CD4-positive, CD25-positive, alpha-beta regulatory T cell (primary cell): ENCODE results near the gene NATD1. TPM values are rescaled to one million over a fixed set of nuclear protein-coding genes. Genes with fewer than 3 reads are reported as not detected.

Experiments used
- ATAC-seq, 2 donors: fragments of 150-1000 bp; cut with Tn5 transposase; one replicate each; pipeline ENCODE4 v1.10.0; 2021; ENCODE audit warnings: low read depth in 2 of 2, moderate number of reproducible peaks in 2 of 2, moderate library complexity in 1 of 2
- DNase-seq, 3 donors: peaks; one replicate each; pipeline versions ENCODE4 v3.0.0 to v3.0.0-alpha.2; 2012 to 2022; ENCODE audit warnings: mixed read lengths in 1 of 3
- H3K27ac ChIP-seq: one replicate; pipeline ENCODE4 v1.7.0; 2013; ENCODE audit warnings: mild to moderate bottlenecking, low read length; ENCODE audit not compliant: insufficient read depth, poor library complexity, severe bottlenecking
- H3K27me3 ChIP-seq: one replicate; pipeline ENCODE4 v1.7.0; 2013; ENCODE audit warnings: low read length; ENCODE audit not compliant: control insufficient read depth, insufficient read depth
- H3K36me3 ChIP-seq: one replicate; pipeline ENCODE4 v1.7.0; 2013; ENCODE audit warnings: mild to moderate bottlenecking, low read length, moderate library complexity; ENCODE audit not compliant: control insufficient read depth, insufficient read depth
- H3K4me1 ChIP-seq: 2 replicates; pipeline ENCODE4 v1.7.0; 2013; ENCODE audit warnings: mild to moderate bottlenecking, low read length; ENCODE audit not compliant: insufficient read depth, control insufficient read depth, poor library complexity, severe bottlenecking
- H3K4me3 ChIP-seq: one replicate; pipeline ENCODE4 v1.7.0; 2013; ENCODE audit warnings: low read depth, mild to moderate bottlenecking, low read length, moderate library complexity
- H3K9me3 ChIP-seq, 2 experiments: 1 replicate in 1 of 2; 2 replicates in 1 of 2; pipeline ENCODE4 v1.7.0; 2013; ENCODE audit warnings: low read length in 2 of 2, mild to moderate bottlenecking in 1 of 2, moderate library complexity in 1 of 2; ENCODE audit not compliant: control insufficient read depth in 2 of 2
- H3K27ac Mint-ChIP-seq, 3 donors: one replicate each; pipeline ENCODE4 v1.8.0; 2020 to 2022; ENCODE audit warnings: mild to moderate bottlenecking in 3 of 3, mixed read lengths in 3 of 3, moderate library complexity in 2 of 3
- H3K27me3 Mint-ChIP-seq: one replicate; pipeline ENCODE4 v1.8.0; 2022; ENCODE audit warnings: mild to moderate bottlenecking, mixed read lengths
- H3K36me3 Mint-ChIP-seq: one replicate; pipeline ENCODE4 v1.8.0; 2020; ENCODE audit warnings: mixed read lengths
- H3K4me1 Mint-ChIP-seq, 4 donors: one replicate each; pipeline ENCODE4 v1.8.0; 2020 to 2022; ENCODE audit warnings: mixed read lengths in 4 of 4, mild to moderate bottlenecking in 1 of 4
- H3K4me3 Mint-ChIP-seq, 4 donors: one replicate each; pipeline ENCODE4 v1.8.0; 2020 to 2022; ENCODE audit warnings: mild to moderate bottlenecking in 4 of 4, mixed read lengths in 4 of 4, moderate library complexity in 3 of 4
- H3K9me3 Mint-ChIP-seq, 7 donors: one replicate each; pipeline ENCODE4 v1.8.0; 2020 to 2022; ENCODE audit warnings: mixed read lengths in 7 of 7, mild to moderate bottlenecking in 3 of 7, moderate library complexity in 2 of 7
- polyA plus RNA-seq, 4 donors: library from polyadenylated mRNA; unstranded; fragments of 300-500 nt; fragmentation: Illumina TruSeq; gene quantifications; one replicate each; pipeline ENCODE4 v1.2.3, GENCODE V29; 2021
- total RNA-seq: library from RNA; stranded (reverse); gene quantifications from one replicate; pipeline ENCODE4 v1.2.3, GENCODE V29; 2022

The NATD1 gene
- total and polyA plus RNA-seq, 5 donors from 2014 or later: 2.8 to 12.7 (median 2.9) TPM

- H3K4me1 ChIP-seq: peaks cover 43% of the 10 kb centered on the region
- no peak for ATAC-seq
- H3K36me3 ChIP-seq: no peaks in the 10 kb centered on the region
- Mint-ChIP-seq H3K27me3 (no peaks in the 10 kb centered on the region), H3K4me3 (peak overlapping the region; percentile 66 to 96 (median 90)), H3K9me3 (no peaks in the 10 kb centered on the region), H3K36me3 (no peaks in the 10 kb centered on the region), H3K27ac (peak overlapping the region; percentile 75 to 92 (median 89)), H3K4me1 (peaks cover 9 to 52% (median 31%) of the 10 kb centered on the region in 4 donors)
- peak overlapping the region; percentile 71 for H3K4me3 ChIP-seq
- peak overlapping the region; percentile 89 for H3K27ac ChIP-seq
- no peaks in the 10 kb centered on the region for H3K9me3 ChIP-seq
- H3K27me3 ChIP-seq: no peaks in the 10 kb centered on the region
- DNase-seq: no peak
These were observed 23.0 kb upstream of the NATD1 start for GRCh38 chr17:21276264-21276588.

- H3K36me3 ChIP-seq: no peaks in the 10 kb centered on the region
- no peaks in the 10 kb centered on the region for H3K9me3 ChIP-seq
- Mint-ChIP-seq H3K4me1 (peaks cover 9 to 50% (median 31%) of the 10 kb centered on the region in 4 donors), H3K9me3 (no peaks in the 10 kb centered on the region), H3K4me3 (peak overlapping the region; percentile 66 to 96 (median 90)), H3K27ac (peak overlapping the region; percentile 75 to 89 (median 85)), H3K36me3 (no peaks in the 10 kb centered on the region), H3K27me3 (no peaks in the 10 kb centered on the region)
- no peaks in the 10 kb centered on the region for H3K27me3 ChIP-seq
- H3K27ac ChIP-seq: peak overlapping the region; percentile 89
- peak overlapping the region; percentile 51 for H3K4me3 ChIP-seq
- ATAC-seq (peak; percentile 83 to 85), DNase-seq (peak; percentile 86 to 92 (median 91))
- peaks cover 43% of the 10 kb centered on the region for H3K4me1 ChIP-seq
These were observed 22.5 kb upstream of the NATD1 start for GRCh38 chr17:21275579-21276263.

GRCh38 chr17:21275047-21275578 lies 21.9 kb upstream of the NATD1 start:
- Histone ChIP-seq H3K27me3 (no peaks in the 10 kb centered on the region), H3K27ac (peak overlapping the region; percentile 89), H3K36me3 (no peaks in the 10 kb centered on the region), H3K4me1 (peaks cover 39% of the 10 kb centered on the region), H3K9me3 (no peaks in the 10 kb centered on the region), H3K4me3 (peak overlapping the region; percentile 19)
- peak overlapping the region in 1 of 3 donors; percentile 42 for H3K27ac Mint-ChIP-seq
- H3K36me3 Mint-ChIP-seq: no peaks in the 10 kb centered on the region
- DNase-seq: no peak
- H3K9me3 Mint-ChIP-seq: no peaks in the 10 kb centered on the region
- no peaks in the 10 kb centered on the region for H3K27me3 Mint-ChIP-seq
- peaks cover 9 to 44% (median 27%) of the 10 kb centered on the region in 4 donors for H3K4me1 Mint-ChIP-seq
- ATAC-seq: peak in 1 of 2 donors; percentile 1
- peak overlapping the region; percentile 66 to 96 (median 90) for H3K4me3 Mint-ChIP-seq

- H3K4me1 ChIP-seq: peaks cover 31% of the 10 kb centered on the region
- peak overlapping the region in 1 of 4 donors; percentile 66 for H3K4me3 Mint-ChIP-seq
- H3K27me3 Mint-ChIP-seq: no peaks in the 10 kb centered on the region
- no peaks in the 10 kb centered on the region for H3K27me3 ChIP-seq
- H3K4me3 ChIP-seq: no peak overlapping the region
- H3K36me3 ChIP-seq: no peaks in the 10 kb centered on the region
- H3K4me1 Mint-ChIP-seq: peaks cover under 1 to 39% (median 24%) of the 10 kb centered on the region in 4 donors
- H3K9me3 Mint-ChIP-seq: no peaks in the 10 kb centered on the region
- peak overlapping the region in 1 of 3 donors; percentile 43 for H3K27ac Mint-ChIP-seq
- ATAC-seq: no peak
- no peak overlapping the region for H3K27ac ChIP-seq
- no peaks in the 10 kb centered on the region for H3K36me3 Mint-ChIP-seq
- no peaks in the 10 kb centered on the region for H3K9me3 ChIP-seq
- no peak for DNase-seq
These were observed 19.9 kb upstream of the NATD1 start for GRCh38 chr17:21272881-21273792.

GRCh38 chr17:21272250-21272649 lies 19.0 kb upstream of the NATD1 start:
- ATAC-seq (no peak), DNase-seq (no peak)

GRCh38 chr17:21271454-21272183 lies 18.4 kb upstream of the NATD1 start:
- Histone ChIP-seq H3K27me3 (no peaks in the 10 kb centered on the region), H3K9me3 (no peaks in the 10 kb centered on the region), H3K4me1 (peaks cover 33% of the 10 kb centered on the region), H3K27ac (no peak overlapping the region), H3K4me3 (no peak overlapping the region), H3K36me3 (no peaks in the 10 kb centered on the region)
- Mint-ChIP-seq H3K4me3 (no peak overlapping the region), H3K9me3 (no peaks in the 10 kb centered on the region), H3K36me3 (no peaks in the 10 kb centered on the region), H3K27me3 (no peaks in the 10 kb centered on the region), H3K4me1 (peaks cover 3 to 37% (median 25%) of the 10 kb centered on the region in 4 donors), H3K27ac (peak overlapping the region in 1 of 3 donors; percentile 66)
- DNase-seq (no peak), ATAC-seq (no peak)

More at GRCh38 chr17:21272250-21272649, 19.0 kb upstream of the NATD1 start:
- H3K9me3 ChIP-seq: no peaks in the 10 kb centered on the region
- peaks cover 1 to 40% (median 22%) of the 10 kb centered on the region in 4 donors for H3K4me1 Mint-ChIP-seq
- no peaks in the 10 kb centered on the region for H3K36me3 Mint-ChIP-seq
- H3K27me3 Mint-ChIP-seq: no peaks in the 10 kb centered on the region
- no peaks in the 10 kb centered on the region for H3K27me3 ChIP-seq
- H3K27ac ChIP-seq: no peak overlapping the region
- no peak overlapping the region for H3K27ac Mint-ChIP-seq
- H3K4me3 ChIP-seq: no peak overlapping the region
- no peaks in the 10 kb centered on the region for H3K9me3 Mint-ChIP-seq
- no peaks in the 10 kb centered on the region for H3K36me3 ChIP-seq
- H3K4me3 Mint-ChIP-seq: peak overlapping the region in 1 of 4 donors; percentile 53
- peaks cover 35% of the 10 kb centered on the region for H3K4me1 ChIP-seq

GRCh38 chr17:21269394-21269793 lies 16.2 kb upstream of the NATD1 start:
- Mint-ChIP-seq H3K27ac (peak overlapping the region; percentile 20 to 83 (median 57)), H3K36me3 (no peaks in the 10 kb centered on the region), H3K9me3 (no peaks in the 10 kb centered on the region), H3K4me1 (peaks cover 3 to 29% (median 18%) of the 10 kb centered on the region in 4 donors), H3K4me3 (no peak overlapping the region), H3K27me3 (no peaks in the 10 kb centered on the region)
- ATAC-seq: no peak
- Histone ChIP-seq H3K36me3 (no peaks in the 10 kb centered on the region), H3K27me3 (no peaks in the 10 kb centered on the region), H3K4me1 (peaks cover 16% of the 10 kb centered on the region), H3K9me3 (no peaks in the 10 kb centered on the region), H3K27ac (no peak overlapping the region), H3K4me3 (no peak overlapping the region)
- no peak for DNase-seq
